ENCODE results near the gene OTUB2. TPM values are rescaled to one million over a fixed set of nuclear protein-coding genes. Genes with fewer than 3 reads are reported as not detected.

OTUB2 gene
- total and polyA plus RNA-seq, 2 of the 8 experiments (the other 6 are each of a cell fraction or from before 2014, with no cell fraction given): 2.2 to 4.2 TPM

GRCh38 chr14:94031161-94031882 is 5.2 kb downstream of the OTUB2 start (continued):
- TF ChIP-seq, protein P1, sequence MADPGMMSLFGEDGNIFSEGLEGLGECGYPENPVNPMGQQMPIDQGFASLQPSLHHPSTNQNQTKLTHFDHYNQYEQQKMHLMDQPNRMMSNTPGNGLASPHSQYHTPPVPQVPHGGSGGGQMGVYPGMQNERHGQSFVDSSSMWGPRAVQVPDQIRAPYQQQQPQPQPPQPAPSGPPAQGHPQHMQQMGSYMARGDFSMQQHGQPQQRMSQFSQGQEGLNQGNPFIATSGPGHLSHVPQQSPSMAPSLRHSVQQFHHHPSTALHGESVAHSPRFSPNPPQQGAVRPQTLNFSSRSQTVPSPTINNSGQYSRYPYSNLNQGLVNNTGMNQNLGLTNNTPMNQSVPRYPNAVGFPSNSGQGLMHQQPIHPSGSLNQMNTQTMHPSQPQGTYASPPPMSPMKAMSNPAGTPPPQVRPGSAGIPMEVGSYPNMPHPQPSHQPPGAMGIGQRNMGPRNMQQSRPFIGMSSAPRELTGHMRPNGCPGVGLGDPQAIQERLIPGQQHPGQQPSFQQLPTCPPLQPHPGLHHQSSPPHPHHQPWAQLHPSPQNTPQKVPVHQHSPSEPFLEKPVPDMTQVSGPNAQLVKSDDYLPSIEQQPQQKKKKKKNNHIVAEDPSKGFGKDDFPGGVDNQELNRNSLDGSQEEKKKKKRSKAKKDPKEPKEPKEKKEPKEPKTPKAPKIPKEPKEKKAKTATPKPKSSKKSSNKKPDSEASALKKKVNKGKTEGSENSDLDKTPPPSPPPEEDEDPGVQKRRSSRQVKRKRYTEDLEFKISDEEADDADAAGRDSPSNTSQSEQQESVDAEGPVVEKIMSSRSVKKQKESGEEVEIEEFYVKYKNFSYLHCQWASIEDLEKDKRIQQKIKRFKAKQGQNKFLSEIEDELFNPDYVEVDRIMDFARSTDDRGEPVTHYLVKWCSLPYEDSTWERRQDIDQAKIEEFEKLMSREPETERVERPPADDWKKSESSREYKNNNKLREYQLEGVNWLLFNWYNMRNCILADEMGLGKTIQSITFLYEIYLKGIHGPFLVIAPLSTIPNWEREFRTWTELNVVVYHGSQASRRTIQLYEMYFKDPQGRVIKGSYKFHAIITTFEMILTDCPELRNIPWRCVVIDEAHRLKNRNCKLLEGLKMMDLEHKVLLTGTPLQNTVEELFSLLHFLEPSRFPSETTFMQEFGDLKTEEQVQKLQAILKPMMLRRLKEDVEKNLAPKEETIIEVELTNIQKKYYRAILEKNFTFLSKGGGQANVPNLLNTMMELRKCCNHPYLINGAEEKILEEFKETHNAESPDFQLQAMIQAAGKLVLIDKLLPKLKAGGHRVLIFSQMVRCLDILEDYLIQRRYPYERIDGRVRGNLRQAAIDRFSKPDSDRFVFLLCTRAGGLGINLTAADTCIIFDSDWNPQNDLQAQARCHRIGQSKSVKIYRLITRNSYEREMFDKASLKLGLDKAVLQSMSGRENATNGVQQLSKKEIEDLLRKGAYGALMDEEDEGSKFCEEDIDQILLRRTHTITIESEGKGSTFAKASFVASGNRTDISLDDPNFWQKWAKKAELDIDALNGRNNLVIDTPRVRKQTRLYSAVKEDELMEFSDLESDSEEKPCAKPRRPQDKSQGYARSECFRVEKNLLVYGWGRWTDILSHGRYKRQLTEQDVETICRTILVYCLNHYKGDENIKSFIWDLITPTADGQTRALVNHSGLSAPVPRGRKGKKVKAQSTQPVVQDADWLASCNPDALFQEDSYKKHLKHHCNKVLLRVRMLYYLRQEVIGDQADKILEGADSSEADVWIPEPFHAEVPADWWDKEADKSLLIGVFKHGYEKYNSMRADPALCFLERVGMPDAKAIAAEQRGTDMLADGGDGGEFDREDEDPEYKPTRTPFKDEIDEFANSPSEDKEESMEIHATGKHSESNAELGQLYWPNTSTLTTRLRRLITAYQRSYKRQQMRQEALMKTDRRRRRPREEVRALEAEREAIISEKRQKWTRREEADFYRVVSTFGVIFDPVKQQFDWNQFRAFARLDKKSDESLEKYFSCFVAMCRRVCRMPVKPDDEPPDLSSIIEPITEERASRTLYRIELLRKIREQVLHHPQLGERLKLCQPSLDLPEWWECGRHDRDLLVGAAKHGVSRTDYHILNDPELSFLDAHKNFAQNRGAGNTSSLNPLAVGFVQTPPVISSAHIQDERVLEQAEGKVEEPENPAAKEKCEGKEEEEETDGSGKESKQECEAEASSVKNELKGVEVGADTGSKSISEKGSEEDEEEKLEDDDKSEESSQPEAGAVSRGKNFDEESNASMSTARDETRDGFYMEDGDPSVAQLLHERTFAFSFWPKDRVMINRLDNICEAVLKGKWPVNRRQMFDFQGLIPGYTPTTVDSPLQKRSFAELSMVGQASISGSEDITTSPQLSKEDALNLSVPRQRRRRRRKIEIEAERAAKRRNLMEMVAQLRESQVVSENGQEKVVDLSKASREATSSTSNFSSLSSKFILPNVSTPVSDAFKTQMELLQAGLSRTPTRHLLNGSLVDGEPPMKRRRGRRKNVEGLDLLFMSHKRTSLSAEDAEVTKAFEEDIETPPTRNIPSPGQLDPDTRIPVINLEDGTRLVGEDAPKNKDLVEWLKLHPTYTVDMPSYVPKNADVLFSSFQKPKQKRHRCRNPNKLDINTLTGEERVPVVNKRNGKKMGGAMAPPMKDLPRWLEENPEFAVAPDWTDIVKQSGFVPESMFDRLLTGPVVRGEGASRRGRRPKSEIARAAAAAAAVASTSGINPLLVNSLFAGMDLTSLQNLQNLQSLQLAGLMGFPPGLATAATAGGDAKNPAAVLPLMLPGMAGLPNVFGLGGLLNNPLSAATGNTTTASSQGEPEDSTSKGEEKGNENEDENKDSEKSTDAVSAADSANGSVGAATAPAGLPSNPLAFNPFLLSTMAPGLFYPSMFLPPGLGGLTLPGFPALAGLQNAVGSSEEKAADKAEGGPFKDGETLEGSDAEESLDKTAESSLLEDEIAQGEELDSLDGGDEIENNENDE (IDR thresholded peaks at IDR 0.05; ENCODE audit: insufficient replicate concordance, low read length): no peak
- TF ChIP-seq POLR2AphosphoS5 (IDR thresholded peaks at IDR 0.05; ENCODE audit: low read depth, low read length) (no peak), CEBPB (IDR thresholded peaks at IDR 0.05; ENCODE audit: low read depth, low read length) (no peak), RBBP5 (IDR thresholded peaks at IDR 0.05; ENCODE audit: borderline replicate concordance, low read depth, low read length) (no peak), SP4 (IDR thresholded peaks at IDR 0.05; ENCODE audit: low read length) (no peak), NANOG (IDR thresholded peaks at IDR 0.05; ENCODE audit: insufficient read depth, low read depth, low read length, poor library complexity, severe bottlenecking) (no peak), BRCA1 (IDR thresholded peaks at IDR 0.05; ENCODE audit: low read depth, low read length) (no peak)
- TF ChIP-seq, protein P2, sequence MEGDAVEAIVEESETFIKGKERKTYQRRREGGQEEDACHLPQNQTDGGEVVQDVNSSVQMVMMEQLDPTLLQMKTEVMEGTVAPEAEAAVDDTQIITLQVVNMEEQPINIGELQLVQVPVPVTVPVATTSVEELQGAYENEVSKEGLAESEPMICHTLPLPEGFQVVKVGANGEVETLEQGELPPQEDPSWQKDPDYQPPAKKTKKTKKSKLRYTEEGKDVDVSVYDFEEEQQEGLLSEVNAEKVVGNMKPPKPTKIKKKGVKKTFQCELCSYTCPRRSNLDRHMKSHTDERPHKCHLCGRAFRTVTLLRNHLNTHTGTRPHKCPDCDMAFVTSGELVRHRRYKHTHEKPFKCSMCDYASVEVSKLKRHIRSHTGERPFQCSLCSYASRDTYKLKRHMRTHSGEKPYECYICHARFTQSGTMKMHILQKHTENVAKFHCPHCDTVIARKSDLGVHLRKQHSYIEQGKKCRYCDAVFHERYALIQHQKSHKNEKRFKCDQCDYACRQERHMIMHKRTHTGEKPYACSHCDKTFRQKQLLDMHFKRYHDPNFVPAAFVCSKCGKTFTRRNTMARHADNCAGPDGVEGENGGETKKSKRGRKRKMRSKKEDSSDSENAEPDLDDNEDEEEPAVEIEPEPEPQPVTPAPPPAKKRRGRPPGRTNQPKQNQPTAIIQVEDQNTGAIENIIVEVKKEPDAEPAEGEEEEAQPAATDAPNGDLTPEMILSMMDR (IDR thresholded peaks at IDR 0.05; ENCODE audit: control extremely low read depth in 1 of 3, insufficient read depth in 1 of 3, low read depth in 1 of 3, low read length in 3 of 3): no peak

All from H1 (cell line).